HCT116 (cell line): Measurements from ENCODE around the gene CDKN1C. TPM values are rescaled to one million over a fixed set of nuclear protein-coding genes. Genes with fewer than 3 reads are reported as not detected.

Experiments used
- ATAC-seq: fragments of 200-7000 bp; cut with Tn5 transposase; 2 replicates; pipeline ENCODE4 v1.9.1; 2020; ENCODE audit warnings: mild to moderate bottlenecking, moderate library complexity
- BruUV-seq: library from RNA; stranded (reverse); fragments of 400-500 nt; replicated peaks from 2 replicates; lab custom pipeline; 2021; lab: Mats Ljungman, UMichigan
- CTCF ChIA-PET: fragments of 300-600 bp; sonication (Branson Sonifier 250); formaldehyde crosslinking; loops from one replicate; lab custom pipeline; 2021; ENCODE audit warnings: antibody characterized with exemption; lab: Charles Lee
- POLR2A ChIA-PET: fragments of 300-600, 350-600 bp; sonication (Branson Sonifier 250); formaldehyde crosslinking; loops from one replicate; lab custom pipeline; 2021; ENCODE audit warnings: antibody characterized with exemption; lab: Charles Lee
- RAD21 ChIA-PET, 2 experiments: fragments of 300-600 bp; sonication (Branson Sonifier 250); formaldehyde crosslinking; loops; one replicate each; lab custom pipeline; 2023; ENCODE audit warnings: low total read pairs in 2 of 2; ENCODE audit not compliant: uncharacterized antibody in 2 of 2, unreplicated experiment in 2 of 2, low non-redundant PET in 1 of 2; lab: Charles Lee
- DNase-seq: peaks from one replicate; pipeline ENCODE4 v3.0.0-alpha.2; 2010; ENCODE audit warnings: low read depth, low spot score
- H2AFZ ChIP-seq: fragments of 200-600 bp; shearing (Covaris generic), sonication (generic); 2 replicates; pipeline ENCODE4 v1.6.1; 2017; ENCODE audit warnings: low read depth, mixed run types, mixed read lengths, antibody characterized with exemption, low read length; ENCODE audit not compliant: poor library complexity, severe bottlenecking
- H3K27ac ChIP-seq: 2 replicates; pipeline ENCODE4 v1.5.1; 2012; ENCODE audit warnings: low read depth, low read length
- H3K27me3 ChIP-seq: fragments of 200-600 bp; sonication (generic); 2 replicates; pipeline ENCODE4 v1.6.1; 2016; ENCODE audit warnings: mixed run types, low read length, mixed read lengths; ENCODE audit not compliant: insufficient read depth
- H3K36me3 ChIP-seq, 2 experiments: fragments of 200-500 bp in 1 of 2; fragments of 200-600 bp in 1 of 2; sonication (Bioruptor generic) in 1 of 2; sonication (generic) in 1 of 2; 2 replicates each; pipeline versions ENCODE4 v1.5.1 to v1.6.1; 2014 to 2016; ENCODE audit warnings: low read length in 2 of 2, inconsistent platforms in 1 of 2, mixed read lengths in 1 of 2, mixed run types in 1 of 2; ENCODE audit not compliant: insufficient read depth in 2 of 2, control insufficient read depth in 1 of 2
- H3K4me1 ChIP-seq, 2 experiments: fragments of 200-600 bp in 1 of 2; sonication (generic) in 1 of 2; 2 replicates each; pipeline versions ENCODE4 v1.5.1 to v1.6.1; 2012 to 2017; ENCODE audit warnings: low read length in 2 of 2, inconsistent platforms in 1 of 2, mild to moderate bottlenecking in 1 of 2, mixed read lengths in 1 of 2, mixed run types in 1 of 2, moderate library complexity in 1 of 2; ENCODE audit not compliant: insufficient read depth in 2 of 2, control insufficient read depth in 1 of 2
- H3K4me2 ChIP-seq: fragments of 200-600 bp; sonication (generic); 2 replicates; pipeline ENCODE4 v1.6.1; 2017; ENCODE audit warnings: mixed run types, low read length, mixed read lengths
- H3K4me3 ChIP-seq, 2 experiments: fragments of 200-600 bp in 1 of 2; sonication (generic) in 1 of 2; replicated peaks in 1 of 2; 2 replicates each; pipeline ENCODE4 v1.5.1; 2011 to 2016; ENCODE audit warnings: low read length in 2 of 2, control low read depth in 1 of 2, low read depth in 1 of 2, mild to moderate bottlenecking in 1 of 2, mixed read lengths in 1 of 2, mixed run types in 1 of 2
- H3K79me2 ChIP-seq: fragments of 200-600 bp; sonication (generic); 2 replicates; pipeline ENCODE4 v1.6.1; 2017; ENCODE audit warnings: mild to moderate bottlenecking, mixed run types, low read length, moderate library complexity, mixed read lengths; ENCODE audit not compliant: insufficient read depth
- H3K9ac ChIP-seq: fragments of 200-600 bp; sonication (generic); 2 replicates; pipeline ENCODE4 v1.6.1; 2016; ENCODE audit warnings: low read length, mixed read lengths
- H3K9me2 ChIP-seq: fragments of 200-600 bp; sonication (generic), shearing (Covaris generic); 2 replicates; pipeline ENCODE4 v1.6.1; 2017; ENCODE audit warnings: mixed run types, mild to moderate bottlenecking, moderate library complexity; ENCODE audit not compliant: insufficient read depth
- H3K9me3 ChIP-seq, 2 experiments: fragments of 200-500 bp in 1 of 2; fragments of 200-600 bp in 1 of 2; sonication (Bioruptor generic) in 1 of 2; sonication (generic) in 1 of 2; 2 replicates each; pipeline ENCODE4 v1.6.1; 2014 to 2017; ENCODE audit warnings: low read length in 2 of 2, mixed read lengths in 2 of 2, inconsistent platforms in 1 of 2, low read depth in 1 of 2, mild to moderate bottlenecking in 1 of 2, mixed run types in 1 of 2, moderate library complexity in 1 of 2; ENCODE audit not compliant: control insufficient read depth in 1 of 2, insufficient read depth in 1 of 2
- H4K20me1 ChIP-seq: fragments of 200-600 bp; sonication (generic), shearing (Covaris generic); 2 replicates; pipeline ENCODE4 v1.6.1; 2017; ENCODE audit warnings: mixed run types, mild to moderate bottlenecking, moderate library complexity; ENCODE audit not compliant: insufficient read depth
- CBX3 ChIP-seq: IDR thresholded peaks from 2 replicates; pipeline ENCODE4 v1.6.1; 2012; ENCODE audit warnings: low read depth
- CEBPB ChIP-seq: IDR thresholded peaks from 2 replicates; pipeline ENCODE4 v1.6.1; 2012; ENCODE audit warnings: low read depth
- EGR1 ChIP-seq: IDR thresholded peaks from 2 replicates; pipeline ENCODE4 v1.6.1; 2012; ENCODE audit warnings: low read depth
- ELF1 ChIP-seq: IDR thresholded peaks from 2 replicates; pipeline ENCODE4 v1.6.1; 2012; ENCODE audit warnings: low read depth, borderline replicate concordance
- EZH2 ChIP-seq: fragments of 200-600 bp; sonication (generic); IDR thresholded peaks from 2 replicates; pipeline ENCODE4 v1.6.1; 2017; ENCODE audit warnings: antibody characterized with exemption, mixed run types
- EZH2phosphoT487 ChIP-seq: fragments of 200-600 bp; IDR thresholded peaks from 2 replicates; pipeline ENCODE4 v1.6.1; 2018; ENCODE audit warnings: antibody characterized with exemption, borderline replicate concordance
- POLR2A ChIP-seq: IDR thresholded peaks from 2 replicates; pipeline ENCODE4 v1.7.0; 2011; ENCODE audit warnings: borderline replicate concordance; ENCODE audit not compliant: insufficient read depth, insufficient read length; ENCODE audit errors: extremely low read depth
- POLR2AphosphoS5 ChIP-seq: IDR thresholded peaks from 2 replicates; pipeline ENCODE4 v1.6.1; 2011; ENCODE audit warnings: mild to moderate bottlenecking, low read depth, low read length, moderate library complexity
- RAD21 ChIP-seq: IDR thresholded peaks from 2 replicates; pipeline ENCODE4 v1.6.1; 2012; ENCODE audit warnings: low read depth, mild to moderate bottlenecking
- SIN3A ChIP-seq: IDR thresholded peaks from 2 replicates; pipeline ENCODE4 v1.6.1; 2012; ENCODE audit warnings: low read depth
- SP1 ChIP-seq: IDR thresholded peaks from 2 replicates; pipeline ENCODE4 v1.6.1; 2012; ENCODE audit warnings: low read depth
- SRF ChIP-seq: IDR thresholded peaks from 2 replicates; pipeline ENCODE4 v1.6.1; 2012; ENCODE audit warnings: low read depth
- ZFX ChIP-seq: fragments of 450-650 bp; IDR thresholded peaks from 2 replicates; pipeline ENCODE4 v1.6.1; 2017
- ZNF274 ChIP-seq: fragments of 200-500 bp; sonication (Bioruptor generic); IDR thresholded peaks from 2 replicates; pipeline ENCODE4 v1.6.1; 2014; ENCODE audit warnings: mild to moderate bottlenecking, low read depth, low read length, inconsistent platforms
- intact Hi-C: fragments of 100-400 bp; cut with micrococcal nuclease; formaldehyde crosslinking; loops from 2 replicates; pipeline ENCODE4 v1.10.0; 2022
- total RNA-seq: library from RNA; stranded (reverse); gene quantifications from one replicate; pipeline ENCODE4 v1.2.1, GENCODE V29; 2021; ENCODE audit not compliant: unreplicated experiment
- TF ChIP-seq, protein P1 (sequence below): IDR thresholded peaks from 2 replicates; pipeline ENCODE4 v1.6.1; 2012; ENCODE audit warnings: low read depth
- TF ChIP-seq, protein P2 (sequence below): IDR thresholded peaks from 2 replicates; pipeline ENCODE4 v1.6.1; 2012

The CDKN1C gene
- total RNA-seq, 1 experiment from 2014 or later, result 24.0 TPM

GRCh38 chr11:2885678-2886081, at the start of gene CDKN1C (continued):
- TF ChIP-seq, protein P1, sequence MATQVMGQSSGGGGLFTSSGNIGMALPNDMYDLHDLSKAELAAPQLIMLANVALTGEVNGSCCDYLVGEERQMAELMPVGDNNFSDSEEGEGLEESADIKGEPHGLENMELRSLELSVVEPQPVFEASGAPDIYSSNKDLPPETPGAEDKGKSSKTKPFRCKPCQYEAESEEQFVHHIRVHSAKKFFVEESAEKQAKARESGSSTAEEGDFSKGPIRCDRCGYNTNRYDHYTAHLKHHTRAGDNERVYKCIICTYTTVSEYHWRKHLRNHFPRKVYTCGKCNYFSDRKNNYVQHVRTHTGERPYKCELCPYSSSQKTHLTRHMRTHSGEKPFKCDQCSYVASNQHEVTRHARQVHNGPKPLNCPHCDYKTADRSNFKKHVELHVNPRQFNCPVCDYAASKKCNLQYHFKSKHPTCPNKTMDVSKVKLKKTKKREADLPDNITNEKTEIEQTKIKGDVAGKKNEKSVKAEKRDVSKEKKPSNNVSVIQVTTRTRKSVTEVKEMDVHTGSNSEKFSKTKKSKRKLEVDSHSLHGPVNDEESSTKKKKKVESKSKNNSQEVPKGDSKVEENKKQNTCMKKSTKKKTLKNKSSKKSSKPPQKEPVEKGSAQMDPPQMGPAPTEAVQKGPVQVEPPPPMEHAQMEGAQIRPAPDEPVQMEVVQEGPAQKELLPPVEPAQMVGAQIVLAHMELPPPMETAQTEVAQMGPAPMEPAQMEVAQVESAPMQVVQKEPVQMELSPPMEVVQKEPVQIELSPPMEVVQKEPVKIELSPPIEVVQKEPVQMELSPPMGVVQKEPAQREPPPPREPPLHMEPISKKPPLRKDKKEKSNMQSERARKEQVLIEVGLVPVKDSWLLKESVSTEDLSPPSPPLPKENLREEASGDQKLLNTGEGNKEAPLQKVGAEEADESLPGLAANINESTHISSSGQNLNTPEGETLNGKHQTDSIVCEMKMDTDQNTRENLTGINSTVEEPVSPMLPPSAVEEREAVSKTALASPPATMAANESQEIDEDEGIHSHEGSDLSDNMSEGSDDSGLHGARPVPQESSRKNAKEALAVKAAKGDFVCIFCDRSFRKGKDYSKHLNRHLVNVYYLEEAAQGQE, result no peak

GRCh38 chr11:2934611-2935239, 49.1 kb upstream of the CDKN1C start:
- ChIA-PET POLR2A (interaction anchor here (1.0 kb wide), 1 partner anchor 23 kb away, joined by 3 read pairs; no protein-coding TSS in a partner anchor), CTCF (interaction anchor here (1.9 to 3.4 kb wide), 2 partner anchors 157 to 401 kb away, joined by 6 to 11 read pairs; no protein-coding TSS in a partner anchor), RAD21 (no interaction called here)
- Histone ChIP-seq H2AFZ (no peak overlapping the region), H3K9me2 (no peaks in the 10 kb centered on the region), H3K4me2 (no peak overlapping the region), H4K20me1 (no peaks in the 10 kb centered on the region), H3K4me3 (no peak overlapping the region), H3K9ac (no peak overlapping the region), H3K79me2 (no peaks in the 10 kb centered on the region), H3K9me3 (peaks cover 0 to 9% of the 10 kb centered on the region in 2 experiments; a peak in 1 of 4 replicates), H3K27ac (no peak overlapping the region; the same call in 1 of the 2 replicates), H3K36me3 (peaks cover 0 to 9% of the 10 kb centered on the region in 2 experiments; a peak in 1 of 4 replicates), H3K27me3 (no peaks in the 10 kb centered on the region), H3K4me1 (peaks cover 34 to 46% of the 10 kb centered on the region in 2 experiments)
- BruUV-seq, result no TSS peak
- ATAC-seq, result no peak
- no peak for DNase-seq
- intact Hi-C loops, result no loop called here
- TF ChIP-seq POLR2AphosphoS5 (no peak), ZFX (no peak), CEBPB (no peak), ELF1 (no peak), ZNF274 (no peak), SP1 (no peak), CBX3 (no peak), SRF (no peak), SIN3A (no peak), POLR2A (no peak), EZH2 (no peak), EZH2phosphoT487 (no peak), EGR1 (no peak), RAD21 (no peak)
- TF ChIP-seq, protein P1, result no peak
- TF ChIP-seq, protein P2, sequence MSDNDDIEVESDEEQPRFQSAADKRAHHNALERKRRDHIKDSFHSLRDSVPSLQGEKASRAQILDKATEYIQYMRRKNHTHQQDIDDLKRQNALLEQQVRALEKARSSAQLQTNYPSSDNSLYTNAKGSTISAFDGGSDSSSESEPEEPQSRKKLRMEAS, result no peak
